Endodermal cell (in vitro differentiated cells): Measurements from ENCODE around the gene UBL4B. TPM values are rescaled to one million over a fixed set of nuclear protein-coding genes. Genes with fewer than 3 reads are reported as not detected.

ENCODE experiments used
- DNase-seq: peaks from one replicate; pipeline ENCODE4 v3.0.0-alpha.2; 2017
- H3K27ac ChIP-seq: 2 replicates; pipeline ENCODE4 v1.5.1; 2013; ENCODE audit warnings: mild to moderate bottlenecking, low read depth, low read length, moderate library complexity
- H3K27me3 ChIP-seq: 2 replicates; pipeline ENCODE4 v1.6.1; 2013; ENCODE audit warnings: mild to moderate bottlenecking, low read length, moderate library complexity; ENCODE audit not compliant: insufficient read depth, control insufficient read depth, poor library complexity, severe bottlenecking
- H3K36me3 ChIP-seq: 2 replicates; pipeline ENCODE4 v1.7.0; 2013; ENCODE audit warnings: mild to moderate bottlenecking, low read length, moderate library complexity; ENCODE audit not compliant: control insufficient read depth, insufficient read depth
- H3K4me1 ChIP-seq: one replicate; pipeline ENCODE4 v1.7.0; 2013; ENCODE audit warnings: low read length; ENCODE audit not compliant: control insufficient read depth, insufficient read depth
- H3K4me3 ChIP-seq: 2 replicates; pipeline ENCODE4 v1.5.1; 2013; ENCODE audit warnings: mild to moderate bottlenecking, low read length, moderate library complexity
- H3K9ac ChIP-seq: 2 replicates; pipeline ENCODE4 v1.6.1; 2013; ENCODE audit warnings: mild to moderate bottlenecking, low read length, moderate library complexity; ENCODE audit not compliant: poor library complexity, severe bottlenecking; ENCODE audit errors: extremely low read depth
- H3K9me3 ChIP-seq: 2 replicates; pipeline ENCODE4 v1.6.1; 2013; ENCODE audit warnings: mild to moderate bottlenecking, low read length, moderate library complexity; ENCODE audit not compliant: control insufficient read depth
- H3K27ac Mint-ChIP-seq: 2 replicates; pipeline ENCODE4 v1.8.0; 2020; ENCODE audit warnings: mixed read lengths
- H3K27me3 Mint-ChIP-seq: 2 replicates; pipeline ENCODE4 v1.8.0; 2021; ENCODE audit warnings: mild to moderate bottlenecking, mixed read lengths; ENCODE audit not compliant: insufficient read depth
- H3K36me3 Mint-ChIP-seq: 2 replicates; pipeline ENCODE4 v1.8.0; 2020; ENCODE audit warnings: low read depth, mixed read lengths
- H3K4me1 Mint-ChIP-seq: 2 replicates; pipeline ENCODE4 v1.8.0; 2020; ENCODE audit warnings: mixed read lengths
- H3K4me3 Mint-ChIP-seq: 2 replicates; pipeline ENCODE4 v1.8.0; 2020; ENCODE audit warnings: mild to moderate bottlenecking, moderate library complexity, mixed read lengths
- H3K9me3 Mint-ChIP-seq: 2 replicates; pipeline ENCODE4 v1.8.0; 2020; ENCODE audit warnings: mild to moderate bottlenecking, mixed read lengths
- WGBS, 2 experiments: methylation state at CpG; one replicate each; pipeline versions ENCODE4 v1.1.5 to v1.1.7; 2013; ENCODE audit warnings: missing lambda C conversion rate in 2 of 2, mixed read lengths in 1 of 2; ENCODE audit not compliant: insufficient coverage in 1 of 2, insufficient read length in 1 of 2; 5-methylcytosine and 5-hydroxymethylcytosine counted together
- total RNA-seq, 2 donors: library from RNA; stranded (reverse); fragmentation: NEBNext Ultra II Directional in 1 of 2; extraction: Animal tissue kit (Norgen Biotek cat#: 25700) in 1 of 2; gene quantifications; 2 replicates in 1 of 2; 3 replicates in 1 of 2; pipeline ENCODE4 v1.2.1, GENCODE V29; 2021
- TF ChIP-seq, protein P1 (sequence below): fragments of 200-600 bp; sonication (generic); conservative IDR thresholded peaks from 2 replicates; pipeline ENCODE4 v1.5.0; 2021; ENCODE audit warnings: antibody characterized with exemption, mild to moderate bottlenecking

UBL4B gene
- total RNA-seq, 2 donors from 2014 or later, result not detected

DNA sequence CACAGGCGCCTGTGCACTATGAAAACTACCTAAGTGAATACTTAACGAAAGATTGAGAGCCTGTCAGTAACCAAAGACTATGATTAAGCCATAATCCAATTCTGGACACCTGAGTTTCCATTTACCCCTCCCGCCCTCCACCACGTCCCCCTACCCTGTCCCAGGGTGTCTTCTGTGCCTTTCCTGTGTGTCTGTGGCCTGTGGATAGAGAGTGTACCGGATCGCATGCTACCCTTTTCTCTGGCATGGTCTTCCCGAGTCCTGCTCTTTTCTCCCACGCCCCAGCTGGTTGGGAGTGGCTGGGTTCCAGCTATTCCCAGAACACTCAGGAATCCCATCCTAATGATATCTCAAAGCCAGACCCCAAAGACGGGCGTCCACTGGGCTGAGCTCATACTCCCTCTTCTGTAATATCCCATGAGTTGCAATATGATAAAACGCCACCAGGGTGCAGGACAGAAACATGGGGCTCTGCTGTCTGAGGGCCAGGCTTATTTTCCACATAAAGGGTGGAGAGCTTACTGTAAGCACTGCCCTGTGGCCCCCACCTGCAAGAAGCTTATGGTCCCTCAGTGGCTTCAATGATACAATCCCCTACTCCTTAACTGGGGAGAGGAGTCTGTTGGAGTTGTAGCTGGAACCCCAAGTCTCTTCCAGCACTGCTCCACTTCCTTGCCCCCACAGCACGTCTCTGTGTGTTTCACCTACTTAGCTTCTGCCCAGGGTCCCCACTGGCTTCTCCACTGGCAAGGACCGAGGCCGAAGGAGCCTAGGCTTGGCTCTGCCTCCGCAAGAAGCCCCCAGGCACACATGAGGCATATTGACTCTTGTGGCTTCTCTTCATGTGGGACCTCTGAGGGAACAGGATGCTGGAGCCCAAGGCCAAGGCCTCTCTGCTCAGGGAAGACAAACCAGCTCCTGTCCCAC lies 24.2 kb upstream of the UBL4B start:
- Mint-ChIP-seq H3K4me1 (peaks cover 16% of the 10 kb centered on the region), H3K9me3 (no peaks in the 10 kb centered on the region), H3K4me3 (no peak overlapping the region), H3K27ac (no peak overlapping the region), H3K27me3 (peaks cover 77% of the 10 kb centered on the region), H3K36me3 (no peaks in the 10 kb centered on the region)
- no peak overlapping the region for H3K4me3 ChIP-seq
- H3K36me3 ChIP-seq, result no peaks in the 10 kb centered on the region
- H3K27me3 ChIP-seq, result peaks cover 87% of the 10 kb centered on the region
- peak; percentile 85 for DNase-seq
- H3K4me1 ChIP-seq, result peaks cover 13% of the 10 kb centered on the region
- WGBS, 2 experiments, result 58 to 66% methylated on average over 9 to 15 of the region's 15 CpGs
- TF ChIP-seq, protein P1, sequence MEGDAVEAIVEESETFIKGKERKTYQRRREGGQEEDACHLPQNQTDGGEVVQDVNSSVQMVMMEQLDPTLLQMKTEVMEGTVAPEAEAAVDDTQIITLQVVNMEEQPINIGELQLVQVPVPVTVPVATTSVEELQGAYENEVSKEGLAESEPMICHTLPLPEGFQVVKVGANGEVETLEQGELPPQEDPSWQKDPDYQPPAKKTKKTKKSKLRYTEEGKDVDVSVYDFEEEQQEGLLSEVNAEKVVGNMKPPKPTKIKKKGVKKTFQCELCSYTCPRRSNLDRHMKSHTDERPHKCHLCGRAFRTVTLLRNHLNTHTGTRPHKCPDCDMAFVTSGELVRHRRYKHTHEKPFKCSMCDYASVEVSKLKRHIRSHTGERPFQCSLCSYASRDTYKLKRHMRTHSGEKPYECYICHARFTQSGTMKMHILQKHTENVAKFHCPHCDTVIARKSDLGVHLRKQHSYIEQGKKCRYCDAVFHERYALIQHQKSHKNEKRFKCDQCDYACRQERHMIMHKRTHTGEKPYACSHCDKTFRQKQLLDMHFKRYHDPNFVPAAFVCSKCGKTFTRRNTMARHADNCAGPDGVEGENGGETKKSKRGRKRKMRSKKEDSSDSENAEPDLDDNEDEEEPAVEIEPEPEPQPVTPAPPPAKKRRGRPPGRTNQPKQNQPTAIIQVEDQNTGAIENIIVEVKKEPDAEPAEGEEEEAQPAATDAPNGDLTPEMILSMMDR, result peak; percentile 76
- no peak overlapping the region for H3K9ac ChIP-seq
- H3K9me3 ChIP-seq, result no peaks in the 10 kb centered on the region
- H3K27ac ChIP-seq, result no peak overlapping the region

DNA sequence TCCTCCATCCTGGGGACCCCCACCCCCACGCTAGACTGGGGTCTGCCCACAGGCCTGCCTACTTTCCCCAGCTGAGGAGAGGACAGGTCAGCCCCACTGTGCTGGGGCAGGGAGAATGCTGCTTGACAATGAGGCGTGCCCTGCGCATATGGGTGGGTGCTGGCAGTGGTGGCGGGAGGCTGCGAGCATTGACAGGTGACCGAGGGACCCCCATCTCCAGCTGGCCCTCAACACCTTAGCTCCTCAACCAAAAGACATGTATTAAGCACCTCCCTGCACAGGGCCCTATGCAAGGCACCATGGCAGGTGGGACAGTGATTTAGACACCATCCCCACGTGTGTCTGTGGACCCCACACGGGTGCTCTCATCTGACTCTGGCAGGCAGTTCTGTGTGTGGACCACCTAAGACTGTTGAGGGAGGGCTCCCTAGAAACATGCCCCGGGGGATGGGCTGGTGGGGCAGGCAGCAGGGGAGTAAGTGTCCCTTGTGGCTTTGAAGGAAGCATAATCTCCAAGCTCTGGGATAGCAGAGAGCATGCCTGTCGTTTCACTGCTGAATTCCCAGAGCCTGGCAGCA lies 23.4 kb upstream of the UBL4B start:
- Mint-ChIP-seq H3K27ac (no peak overlapping the region), H3K4me3 (no peak overlapping the region), H3K9me3 (no peaks in the 10 kb centered on the region), H3K27me3 (peaks cover 77% of the 10 kb centered on the region), H3K36me3 (no peaks in the 10 kb centered on the region), H3K4me1 (peaks cover 12% of the 10 kb centered on the region)
- 82% methylated on average over 10 of the region's 10 CpGs; no CpG with 5 or more reads in 1 of the 2 experiments for WGBS, 2 experiments
- Histone ChIP-seq H3K27me3 (peaks cover 81% of the 10 kb centered on the region), H3K9me3 (no peaks in the 10 kb centered on the region), H3K27ac (no peak overlapping the region), H3K36me3 (no peaks in the 10 kb centered on the region), H3K9ac (no peak overlapping the region), H3K4me3 (no peak overlapping the region), H3K4me1 (peaks cover 11% of the 10 kb centered on the region)
- TF ChIP-seq, protein P1, result no peak
- no peak for DNase-seq

DNA sequence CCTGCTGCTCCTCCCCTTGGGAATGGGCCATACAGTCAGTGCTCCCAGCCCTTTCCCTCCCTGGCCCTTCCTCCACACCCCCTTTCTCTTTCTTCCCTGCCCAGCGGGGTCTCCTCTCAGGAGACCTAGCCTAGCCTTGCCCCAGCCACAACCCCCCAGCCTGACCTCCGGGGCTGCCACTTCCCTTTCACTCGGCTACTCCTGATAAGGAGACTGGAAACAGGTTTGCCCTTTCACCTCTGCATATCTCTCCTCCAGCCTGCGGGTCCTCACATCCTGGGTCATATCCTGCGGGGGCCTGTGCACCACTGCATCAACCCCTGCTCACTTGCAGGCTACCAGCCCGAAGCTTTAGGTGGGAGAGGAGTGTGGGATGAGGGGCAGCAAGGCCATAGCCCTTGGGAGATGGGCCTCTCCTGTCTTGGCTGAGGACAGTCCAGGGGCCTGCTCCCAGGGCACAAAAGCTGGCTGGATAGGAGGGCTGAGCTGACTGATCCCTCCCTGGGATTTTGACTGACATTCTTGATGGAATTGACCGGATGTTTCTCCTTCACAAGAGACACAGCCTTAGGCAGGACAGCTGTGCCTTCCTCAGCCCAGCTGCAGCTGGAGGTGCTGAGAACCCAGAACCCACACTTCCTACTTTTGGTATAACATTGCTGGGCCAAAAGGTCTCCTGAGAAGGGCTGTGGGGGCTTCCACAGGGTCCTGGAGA lies 22.5 kb upstream of the UBL4B start:
- no peaks in the 10 kb centered on the region for H3K9me3 ChIP-seq
- Mint-ChIP-seq H3K9me3 (no peaks in the 10 kb centered on the region), H3K36me3 (no peaks in the 10 kb centered on the region), H3K4me1 (peaks cover 10% of the 10 kb centered on the region), H3K27ac (no peak overlapping the region), H3K27me3 (peaks cover 75% of the 10 kb centered on the region), H3K4me3 (no peak overlapping the region)
- TF ChIP-seq, protein P1, result no peak
- no peak overlapping the region for H3K9ac ChIP-seq
- no peaks in the 10 kb centered on the region for H3K36me3 ChIP-seq
- H3K27me3 ChIP-seq, result peaks cover 80% of the 10 kb centered on the region
- H3K4me1 ChIP-seq, result peaks cover 4% of the 10 kb centered on the region
- 42 to 56% methylated on average over 4 to 7 of the region's 7 CpGs for WGBS, 2 experiments
- no peak for DNase-seq
- no peak overlapping the region for H3K27ac ChIP-seq
- no peak overlapping the region for H3K4me3 ChIP-seq
